Measurements from ENCODE around the gene PIM2.

DNA sequence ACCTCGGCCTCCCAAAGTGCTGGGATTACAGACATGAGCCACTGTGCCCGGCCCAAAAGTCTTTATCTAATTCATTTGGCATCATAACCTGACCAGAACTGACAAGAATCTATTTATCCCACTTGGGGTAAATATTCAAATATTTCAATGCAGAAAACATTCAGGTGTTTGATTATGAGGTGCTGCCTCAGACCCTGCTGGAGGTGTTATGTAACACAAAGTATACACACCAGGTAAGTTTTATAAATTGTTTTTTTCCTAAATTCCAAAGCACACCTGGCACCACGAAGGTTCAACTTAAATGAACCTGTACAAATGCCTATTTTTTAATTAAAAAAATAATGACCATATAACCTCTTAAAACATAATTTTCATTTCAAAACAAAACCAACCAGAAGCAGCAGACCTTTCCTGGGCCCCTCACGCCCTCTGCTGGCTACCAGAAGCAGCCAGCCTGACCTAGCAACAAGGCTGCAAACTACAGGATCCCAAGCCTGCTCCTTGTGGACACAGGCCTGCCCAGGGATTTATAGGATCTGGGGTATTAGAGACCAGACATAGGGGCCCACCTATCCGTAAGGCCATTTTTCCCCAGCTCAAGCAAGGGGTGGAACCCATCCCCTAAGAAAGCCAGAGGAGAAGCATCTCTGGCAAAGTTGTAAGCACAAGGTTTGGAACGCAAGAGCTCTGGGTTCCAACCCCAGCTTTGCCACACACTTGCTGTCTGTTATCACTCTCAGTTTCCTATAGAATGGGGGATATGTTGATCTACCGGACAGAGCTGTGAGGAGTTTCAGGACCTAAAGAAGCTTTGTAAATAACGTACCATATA, 26.9 kb upstream of the PIM2 start:
- TF ChIP-seq TAF1 (conservative IDR thresholded peaks at IDR 0.05) (no peak), FOXA1 (IDR thresholded peaks at IDR 0.05) (no peak), JUND (IDR thresholded peaks at IDR 0.05) (no peak), YY1 (IDR thresholded peaks at IDR 0.05) (no peak)
- TF ChIP-seq, protein P1, sequence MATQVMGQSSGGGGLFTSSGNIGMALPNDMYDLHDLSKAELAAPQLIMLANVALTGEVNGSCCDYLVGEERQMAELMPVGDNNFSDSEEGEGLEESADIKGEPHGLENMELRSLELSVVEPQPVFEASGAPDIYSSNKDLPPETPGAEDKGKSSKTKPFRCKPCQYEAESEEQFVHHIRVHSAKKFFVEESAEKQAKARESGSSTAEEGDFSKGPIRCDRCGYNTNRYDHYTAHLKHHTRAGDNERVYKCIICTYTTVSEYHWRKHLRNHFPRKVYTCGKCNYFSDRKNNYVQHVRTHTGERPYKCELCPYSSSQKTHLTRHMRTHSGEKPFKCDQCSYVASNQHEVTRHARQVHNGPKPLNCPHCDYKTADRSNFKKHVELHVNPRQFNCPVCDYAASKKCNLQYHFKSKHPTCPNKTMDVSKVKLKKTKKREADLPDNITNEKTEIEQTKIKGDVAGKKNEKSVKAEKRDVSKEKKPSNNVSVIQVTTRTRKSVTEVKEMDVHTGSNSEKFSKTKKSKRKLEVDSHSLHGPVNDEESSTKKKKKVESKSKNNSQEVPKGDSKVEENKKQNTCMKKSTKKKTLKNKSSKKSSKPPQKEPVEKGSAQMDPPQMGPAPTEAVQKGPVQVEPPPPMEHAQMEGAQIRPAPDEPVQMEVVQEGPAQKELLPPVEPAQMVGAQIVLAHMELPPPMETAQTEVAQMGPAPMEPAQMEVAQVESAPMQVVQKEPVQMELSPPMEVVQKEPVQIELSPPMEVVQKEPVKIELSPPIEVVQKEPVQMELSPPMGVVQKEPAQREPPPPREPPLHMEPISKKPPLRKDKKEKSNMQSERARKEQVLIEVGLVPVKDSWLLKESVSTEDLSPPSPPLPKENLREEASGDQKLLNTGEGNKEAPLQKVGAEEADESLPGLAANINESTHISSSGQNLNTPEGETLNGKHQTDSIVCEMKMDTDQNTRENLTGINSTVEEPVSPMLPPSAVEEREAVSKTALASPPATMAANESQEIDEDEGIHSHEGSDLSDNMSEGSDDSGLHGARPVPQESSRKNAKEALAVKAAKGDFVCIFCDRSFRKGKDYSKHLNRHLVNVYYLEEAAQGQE (IDR thresholded peaks at IDR 0.05), result no peak
- TF ChIP-seq, protein P2, sequence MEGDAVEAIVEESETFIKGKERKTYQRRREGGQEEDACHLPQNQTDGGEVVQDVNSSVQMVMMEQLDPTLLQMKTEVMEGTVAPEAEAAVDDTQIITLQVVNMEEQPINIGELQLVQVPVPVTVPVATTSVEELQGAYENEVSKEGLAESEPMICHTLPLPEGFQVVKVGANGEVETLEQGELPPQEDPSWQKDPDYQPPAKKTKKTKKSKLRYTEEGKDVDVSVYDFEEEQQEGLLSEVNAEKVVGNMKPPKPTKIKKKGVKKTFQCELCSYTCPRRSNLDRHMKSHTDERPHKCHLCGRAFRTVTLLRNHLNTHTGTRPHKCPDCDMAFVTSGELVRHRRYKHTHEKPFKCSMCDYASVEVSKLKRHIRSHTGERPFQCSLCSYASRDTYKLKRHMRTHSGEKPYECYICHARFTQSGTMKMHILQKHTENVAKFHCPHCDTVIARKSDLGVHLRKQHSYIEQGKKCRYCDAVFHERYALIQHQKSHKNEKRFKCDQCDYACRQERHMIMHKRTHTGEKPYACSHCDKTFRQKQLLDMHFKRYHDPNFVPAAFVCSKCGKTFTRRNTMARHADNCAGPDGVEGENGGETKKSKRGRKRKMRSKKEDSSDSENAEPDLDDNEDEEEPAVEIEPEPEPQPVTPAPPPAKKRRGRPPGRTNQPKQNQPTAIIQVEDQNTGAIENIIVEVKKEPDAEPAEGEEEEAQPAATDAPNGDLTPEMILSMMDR (IDR thresholded peaks at IDR 0.05; ENCODE audit: low read depth, low read length, missing input control), result peak; percentile 70
- TF ChIP-seq, protein P3, sequence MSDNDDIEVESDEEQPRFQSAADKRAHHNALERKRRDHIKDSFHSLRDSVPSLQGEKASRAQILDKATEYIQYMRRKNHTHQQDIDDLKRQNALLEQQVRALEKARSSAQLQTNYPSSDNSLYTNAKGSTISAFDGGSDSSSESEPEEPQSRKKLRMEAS (IDR thresholded peaks at IDR 0.05), result no peak

Measured in liver (tissue), 3 donors.